Sigmoid colon (tissue), 4 donors: ENCODE results near the gene FGF21.

ENCODE experiments used
- CTCF ChIP-seq, 4 experiments: fragments of 450-650 bp in 3 of 4; fragments of 200-600 bp in 1 of 4; IDR thresholded peaks; one replicate each; pipeline ENCODE4 v1.5.1; 2016 to 2019; ENCODE audit warnings: antibody characterized with exemption in 4 of 4, mild to moderate bottlenecking in 3 of 4, moderate library complexity in 2 of 4
- EP300 ChIP-seq, 4 donors: sonication (generic); formaldehyde crosslinking; IDR thresholded peaks; one replicate each; pipeline ENCODE4 v1.6.1; 2017; ENCODE audit warnings: antibody characterized with exemption in 4 of 4
- POLR2A ChIP-seq, 2 donors: fragments of 450-650 bp; IDR thresholded peaks; one replicate each; pipeline ENCODE4 v1.6.1; 2016; ENCODE audit warnings: antibody characterized with exemption in 2 of 2, mild to moderate bottlenecking in 2 of 2, moderate library complexity in 2 of 2
- POLR2AphosphoS5 ChIP-seq, 4 donors: sonication (generic); formaldehyde crosslinking; IDR thresholded peaks; one replicate each; pipeline ENCODE4 v1.6.1; 2017; ENCODE audit warnings: antibody characterized with exemption in 4 of 4

GRCh38 chr19:48713864-48714755, 41.2 kb upstream of the FGF21 start:
- TF ChIP-seq EP300 (IDR thresholded peaks at IDR 0.05) (no peak), CTCF (IDR thresholded peaks at IDR 0.05) (no peak), POLR2AphosphoS5 (IDR thresholded peaks at IDR 0.05) (peak; percentile 49 to 73 (median 58)), POLR2A (IDR thresholded peaks at IDR 0.05) (peak in 1 of 2 donors; percentile 58)
